NCI-H2171 treated with DMSO at 0.1 percent for 48 hours (cell line): ENCODE data around the gene PGBD1.

Experiments
- DNase-seq: peaks from one replicate; lab custom pipeline; 2025; lab: John Stamatoyannopoulos, UW

The PGBD1 gene

DNA sequence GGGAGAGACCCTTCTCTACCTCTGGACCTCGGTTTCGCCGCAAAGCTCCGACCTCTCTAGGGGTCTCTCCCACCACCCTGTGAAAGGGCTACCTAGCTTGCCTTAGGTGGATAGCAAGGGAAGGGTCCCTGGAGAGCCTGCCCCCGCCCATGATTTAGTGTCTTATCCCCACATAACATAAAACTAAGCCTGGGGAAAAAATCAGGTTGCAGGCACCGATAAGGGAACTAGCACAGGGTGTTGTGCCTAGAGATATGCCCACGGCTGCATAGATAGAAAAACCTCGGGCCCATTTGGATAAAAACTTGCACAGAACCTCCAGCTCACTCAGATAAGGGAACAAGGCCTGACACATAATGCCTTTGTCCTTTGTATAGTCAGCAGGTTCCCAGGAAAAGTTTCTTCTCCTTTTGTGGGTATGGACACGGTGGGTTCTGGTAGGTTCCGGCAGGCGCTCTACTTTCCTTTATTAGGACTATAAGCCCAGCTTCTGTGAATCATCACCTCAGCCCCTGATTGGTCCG lies 53.7 kb downstream of the PGBD1 start:
- DNase-seq, result no peak

DNA sequence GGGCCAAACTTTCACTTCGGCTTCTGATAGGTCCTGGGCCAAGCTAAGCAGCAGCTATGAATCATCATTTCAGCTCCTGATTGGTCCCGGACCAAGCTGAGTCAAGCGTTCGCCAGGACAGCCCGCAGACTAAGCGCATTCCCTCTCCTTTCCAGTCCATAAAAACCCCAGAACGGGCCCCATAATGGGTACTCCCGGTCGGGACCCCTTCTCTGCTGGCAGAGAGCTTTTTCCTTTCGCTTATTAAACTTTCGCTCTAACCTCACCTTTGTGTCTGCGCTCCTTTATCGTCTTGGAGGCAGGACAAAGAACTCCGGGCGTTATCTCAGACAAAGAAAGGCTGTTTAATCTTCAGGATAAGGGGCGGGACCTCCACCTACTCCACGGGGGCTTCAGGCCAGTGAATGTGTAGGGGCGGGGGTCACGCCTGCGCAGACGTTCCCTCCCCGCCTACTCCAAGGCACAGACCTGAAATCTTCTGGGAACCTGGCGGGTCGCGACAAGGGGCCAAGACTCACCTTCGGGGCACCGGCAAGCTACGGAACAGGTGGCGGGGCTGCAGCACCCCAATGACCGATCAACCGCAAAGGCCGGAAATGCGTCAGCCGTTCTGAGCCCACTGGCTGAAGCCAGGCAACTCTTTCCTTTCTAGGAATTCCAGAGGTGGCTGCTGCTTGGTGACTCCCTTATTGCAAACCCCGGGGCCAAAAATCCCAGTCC lies 54.4 kb downstream of the PGBD1 start, which contains the start of gene ZSCAN31:
Gene ZSCAN31, minus strand, starts transcription at position 585 of the 720 bp plus-strand sequence. CDS start 6,465 bp downstream, outside the sequence.
- peak; percentile 76 for DNase-seq

DNA sequence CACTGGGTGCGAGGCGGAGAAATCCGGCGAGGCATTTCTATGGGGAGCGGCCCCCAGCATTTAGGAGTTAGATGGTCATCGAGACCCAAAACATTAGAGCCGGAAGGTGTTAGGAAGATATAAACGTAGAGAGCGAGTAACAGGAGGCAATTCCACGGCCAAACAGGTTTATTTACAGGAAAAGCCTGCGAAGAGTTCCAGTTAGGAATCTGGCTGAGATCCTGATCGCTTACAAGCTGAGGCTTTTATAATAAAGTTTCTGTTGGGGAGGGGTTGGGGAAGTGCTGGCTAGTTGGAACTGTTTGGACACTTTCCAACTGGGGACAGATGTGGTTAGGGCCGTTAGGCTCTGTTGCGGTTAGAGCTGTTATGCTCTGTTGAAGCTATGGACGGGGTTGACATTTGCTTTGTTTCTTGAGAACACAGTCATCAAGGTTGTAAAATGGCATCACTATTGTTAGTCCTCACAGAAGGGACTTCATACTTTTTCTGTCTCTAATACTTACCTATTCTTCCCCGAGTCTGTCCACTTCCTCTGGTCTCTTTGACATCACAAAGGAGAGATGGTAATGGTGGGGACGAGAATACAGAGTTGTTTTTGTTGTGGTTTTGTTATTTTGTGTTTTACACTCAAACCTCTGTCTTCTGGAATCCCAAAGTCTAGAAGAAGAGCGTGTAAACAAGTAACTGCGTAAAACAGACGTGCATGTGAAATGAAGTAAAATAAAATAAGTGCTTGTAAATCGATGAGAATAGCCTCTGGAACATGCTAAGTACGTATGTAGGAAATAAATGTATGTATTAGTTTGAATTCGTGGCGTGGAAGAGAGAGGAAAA lies 55.1 kb downstream of the PGBD1 start:
- peak; percentile 40 for DNase-seq

DNA sequence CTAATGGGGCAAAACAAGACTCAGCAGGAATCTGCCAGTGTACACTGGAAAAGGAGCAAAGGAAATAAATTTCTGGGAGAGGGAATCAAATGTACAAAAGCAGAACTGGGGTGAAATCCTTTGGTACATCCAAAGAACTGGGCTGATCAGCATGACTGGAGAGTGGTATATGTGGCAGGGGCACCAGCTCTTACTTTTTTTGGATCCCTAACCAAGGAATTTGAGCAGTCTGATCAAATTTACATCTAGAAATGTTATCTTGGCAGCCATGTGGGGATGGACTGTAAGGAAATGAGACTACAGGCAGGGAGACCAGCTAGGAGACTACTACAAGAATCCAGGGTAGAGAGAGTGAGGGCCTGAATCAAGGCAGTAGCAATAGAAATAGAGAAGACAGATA lies 55.7 kb downstream of the PGBD1 start:
- DNase-seq, result no peak

DNA sequence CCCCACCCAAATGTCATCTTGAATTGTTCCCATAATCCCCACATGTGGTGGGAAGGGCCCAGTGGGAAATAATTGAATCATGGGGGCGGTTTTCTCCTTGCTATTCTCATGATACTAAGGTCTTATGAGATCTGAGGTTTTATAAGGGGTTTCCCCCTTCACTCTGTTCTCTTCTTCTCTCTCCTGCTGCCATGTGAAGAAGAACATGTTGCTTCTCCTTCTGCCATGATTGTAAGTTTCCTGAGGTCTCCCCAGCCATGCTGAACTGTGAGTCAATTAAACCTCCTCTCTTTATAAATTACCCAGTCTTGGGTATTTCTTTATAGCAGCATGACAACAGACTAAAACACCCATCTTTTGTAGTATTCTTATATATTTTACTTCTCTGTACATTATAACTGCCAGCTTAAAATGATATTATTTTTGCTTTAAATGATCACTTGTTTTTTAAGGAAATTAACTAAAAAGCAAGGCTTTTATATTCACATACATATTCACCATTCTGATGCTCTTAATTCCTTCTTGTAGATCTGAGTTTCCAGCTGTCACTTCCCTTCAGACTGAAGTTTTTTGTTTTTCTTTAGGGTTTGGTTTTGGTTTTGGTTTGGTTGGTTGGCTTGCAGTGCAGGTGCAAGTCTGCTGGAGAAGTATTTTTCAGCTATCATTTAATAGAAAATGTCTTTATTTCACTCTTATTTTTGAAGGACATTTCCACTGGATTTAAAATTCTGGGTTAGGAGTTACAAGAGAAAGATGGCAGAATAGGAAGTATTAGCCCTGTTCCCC lies 59.1 kb downstream of the PGBD1 start:
- DNase-seq, result no peak

DNA sequence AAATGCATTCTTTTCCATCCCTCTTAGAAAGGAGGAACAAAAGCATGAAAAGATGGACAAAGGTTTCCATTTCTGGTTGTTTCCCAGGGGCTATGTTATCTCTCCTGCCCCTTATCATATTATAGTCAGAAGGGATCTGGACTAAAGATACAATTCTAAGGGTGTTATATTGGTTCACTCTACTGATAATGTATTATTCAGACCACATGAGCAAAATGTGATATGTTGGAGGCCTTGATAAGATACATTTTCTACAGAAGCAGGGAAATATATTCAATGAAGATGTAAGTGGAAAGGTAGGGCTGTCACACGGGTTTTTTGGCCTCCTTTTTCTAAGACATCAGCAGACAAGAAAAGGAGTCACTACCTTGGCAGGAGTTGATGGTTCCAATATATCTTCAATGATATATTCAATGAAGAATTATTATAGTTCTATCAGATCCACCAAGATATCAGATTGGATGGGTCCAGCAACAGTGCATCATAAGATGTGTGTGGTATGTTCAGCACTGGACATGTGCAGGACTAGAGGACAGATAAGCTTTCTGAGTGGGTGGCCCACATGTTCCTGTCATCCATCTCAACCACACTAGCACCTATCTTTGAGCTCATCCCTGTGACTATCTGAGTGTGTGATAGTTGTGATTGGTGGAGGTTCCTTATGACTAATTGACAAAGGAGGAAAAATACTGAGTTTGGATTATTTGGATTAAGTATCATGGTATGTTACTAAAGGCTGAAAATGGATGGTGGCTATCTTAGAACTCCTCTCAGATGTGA lies 62.7 kb downstream of the PGBD1 start:
- no peak for DNase-seq

DNA sequence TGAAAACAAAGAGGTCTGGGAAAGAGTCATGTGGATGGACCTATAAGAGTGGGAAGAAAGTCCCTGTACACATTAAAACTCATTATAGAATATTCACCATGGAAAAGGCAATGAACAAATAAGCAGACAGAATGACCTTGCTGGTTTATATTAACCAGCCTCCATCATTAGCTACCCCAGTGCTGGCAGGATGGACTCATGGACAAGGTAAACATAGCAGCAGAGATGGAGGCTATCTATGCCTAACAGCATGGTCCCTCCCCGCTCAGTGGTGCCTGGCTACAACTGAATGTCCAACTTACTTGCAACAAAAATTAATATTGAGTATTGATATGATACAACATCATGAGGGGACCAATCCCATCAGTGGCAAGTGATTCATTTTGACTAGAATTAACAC lies 63.8 kb downstream of the PGBD1 start:
- DNase-seq, result no peak

DNA sequence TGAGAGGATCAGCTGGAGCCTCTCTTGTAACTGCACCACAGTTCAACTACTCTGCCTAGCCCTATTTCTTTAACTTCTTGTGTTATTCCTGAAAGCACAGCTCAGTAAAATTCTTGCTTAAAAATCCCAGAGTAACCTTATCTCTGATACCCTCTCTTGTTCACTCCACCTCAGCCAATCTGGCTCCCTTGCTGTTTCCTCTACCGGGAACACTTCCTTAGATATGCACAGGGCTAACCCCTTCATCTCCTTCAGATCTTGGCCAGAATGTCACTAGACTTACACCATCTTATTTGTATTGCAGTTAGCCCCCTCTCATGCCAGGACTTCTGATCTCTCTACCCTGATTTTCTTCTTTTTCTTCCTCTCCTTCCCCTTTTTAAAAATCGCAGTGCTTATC lies 65.7 kb downstream of the PGBD1 start:
- DNase-seq, result no peak

DNA sequence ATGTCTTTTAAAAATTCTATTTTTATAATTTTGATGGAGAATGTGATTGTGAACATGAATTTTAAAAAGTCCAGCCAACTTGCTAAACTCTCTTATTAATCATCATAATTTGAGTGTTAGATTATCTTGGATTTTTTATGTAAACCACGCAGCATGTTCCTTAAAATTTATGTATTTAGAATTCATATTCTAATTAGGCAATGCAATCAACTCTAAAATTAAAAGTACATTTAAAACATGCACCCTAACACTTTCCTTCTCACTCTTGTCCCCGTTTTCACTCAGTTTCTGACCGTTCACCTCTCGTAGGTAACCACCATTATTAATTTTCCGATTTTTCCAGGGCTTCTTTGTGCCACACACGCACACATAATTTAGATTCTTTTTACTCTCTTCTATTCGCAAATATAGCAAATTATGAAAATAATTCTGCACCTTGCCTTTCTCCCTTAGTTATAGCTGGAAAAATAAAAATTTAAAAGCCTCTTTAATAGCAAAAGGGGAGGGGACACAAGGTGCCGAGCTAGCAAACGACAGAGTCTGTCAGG lies 68.0 kb downstream of the PGBD1 start:
- no peak for DNase-seq

DNA sequence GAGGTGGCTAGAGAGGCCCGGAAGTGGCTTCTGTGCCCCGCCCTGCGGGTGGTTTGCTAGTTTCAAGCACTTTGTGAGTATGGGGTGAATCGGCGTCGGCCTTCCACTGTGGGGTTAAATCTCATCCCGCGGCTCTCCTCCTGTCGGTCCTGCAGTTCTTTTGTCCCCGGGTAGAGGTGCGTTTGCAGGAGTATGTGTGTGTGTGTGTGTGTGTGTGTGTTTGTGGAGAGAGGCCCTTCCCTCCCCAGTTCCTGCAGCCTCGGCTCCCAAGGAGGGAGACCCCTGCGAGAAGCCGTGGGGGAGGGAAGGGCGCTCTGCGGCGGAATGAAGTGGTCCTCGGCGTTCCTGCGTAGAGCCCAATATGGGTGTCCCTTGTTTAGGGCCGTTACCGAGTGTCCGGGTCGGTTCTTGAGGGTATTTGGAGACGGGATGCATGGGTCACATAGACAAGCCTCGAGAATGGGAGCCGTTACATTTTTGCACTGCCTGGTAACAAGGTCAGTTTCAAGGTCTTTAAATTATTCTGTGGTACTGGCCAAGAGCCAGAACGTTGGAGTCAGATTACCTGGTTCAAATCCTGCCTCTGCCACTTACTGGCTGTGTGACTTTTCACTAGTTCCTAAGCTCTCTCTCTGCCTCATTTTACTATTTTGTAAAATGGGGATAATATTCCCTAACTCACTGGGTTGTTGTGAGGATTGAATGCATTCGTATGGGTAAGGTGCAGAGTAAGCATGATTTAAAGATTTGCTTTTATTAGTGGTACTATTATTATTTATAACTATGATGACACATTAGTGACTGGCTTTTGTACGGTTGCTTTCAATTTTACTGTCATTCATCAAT lies 68.7 kb downstream of the PGBD1 start, which contains the start of gene ZKSCAN3:
Gene ZKSCAN3, plus strand, starts transcription at position 56 of the 846 bp plus-strand sequence. CDS start 9,640 bp downstream, outside the sequence.
- peak; percentile 84 for DNase-seq

DNA sequence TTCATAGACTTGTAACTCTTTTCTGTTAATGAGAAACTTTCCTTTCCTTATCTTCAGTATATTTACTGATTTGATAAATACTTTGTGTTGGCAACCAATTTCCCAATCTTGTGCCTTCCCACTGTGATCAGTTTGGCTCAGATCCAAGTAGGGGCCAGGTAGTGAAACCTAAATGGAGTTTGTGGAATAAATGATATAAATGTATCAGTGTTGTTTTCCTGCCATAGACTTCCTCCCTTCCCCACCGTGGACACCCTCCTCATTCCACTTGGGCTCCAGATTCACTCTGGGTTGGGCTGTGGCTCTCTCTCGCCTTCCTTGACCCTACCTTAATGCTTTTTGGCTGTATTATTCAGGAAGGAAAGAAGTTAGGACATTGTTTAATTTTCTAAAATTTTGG lies 69.7 kb downstream of the PGBD1 start:
- no peak for DNase-seq

DNA sequence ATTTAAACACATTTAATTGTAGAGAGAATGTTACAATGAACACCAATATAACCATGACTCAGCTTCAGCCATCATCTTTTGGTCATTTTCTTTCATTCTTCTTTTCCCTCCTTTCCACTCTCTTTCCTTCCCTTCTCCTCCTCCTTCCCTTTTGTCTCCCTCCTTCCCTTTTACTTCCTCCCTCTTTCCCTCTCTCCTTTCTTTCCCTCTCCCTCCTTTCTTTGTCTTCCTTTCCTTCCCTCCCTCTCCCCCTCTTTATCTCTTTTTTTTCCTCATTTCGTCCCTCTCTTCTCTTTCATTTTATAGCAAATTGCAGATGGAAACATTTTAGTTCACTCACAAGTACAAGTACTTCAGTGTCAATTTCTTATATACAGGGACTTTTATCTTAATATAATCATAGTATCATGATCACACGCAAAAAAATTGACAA lies 70.1 kb downstream of the PGBD1 start:
- no peak for DNase-seq
